Activated CD8-positive, alpha-beta T cell treated with anti-CD3 and anti-CD28 coated beads for 36 hours (primary cell): ENCODE measurements around the gene HSBP1. TPM values are rescaled to one million over a fixed set of nuclear protein-coding genes. Genes with fewer than 3 reads are reported as not detected.

ENCODE experiments used
- ATAC-seq: fragments of 200-7000 bp; cut with Tn5 transposase; one replicate; pipeline ENCODE4 v1.10.0; 2021; ENCODE audit warnings: mild to moderate bottlenecking, moderate library complexity
- CTCF ChIA-PET: fragments of 350-600 bp; sonication (Branson Sonifier 250); formaldehyde crosslinking; loops from one replicate; lab custom pipeline; 2021; ENCODE audit warnings: antibody characterized with exemption; lab: Charles Lee
- POLR2A ChIA-PET: fragments of 350-600 bp; sonication (Branson Sonifier 250); formaldehyde crosslinking; loops from one replicate; lab custom pipeline; 2021; ENCODE audit warnings: antibody characterized with exemption; lab: Charles Lee
- DNase-seq: peaks from one replicate; pipeline ENCODE4 v3.0.0-alpha.2; 2020
- H3K27ac Mint-ChIP-seq: one replicate; pipeline ENCODE4 v1.8.0; 2021; ENCODE audit warnings: mild to moderate bottlenecking, mixed read lengths
- H3K27me3 Mint-ChIP-seq: one replicate; pipeline ENCODE4 v1.8.0; 2021; ENCODE audit warnings: mixed read lengths
- H3K36me3 Mint-ChIP-seq: one replicate; pipeline ENCODE4 v1.8.0; 2021; ENCODE audit warnings: low read depth, mixed read lengths
- H3K4me1 Mint-ChIP-seq: one replicate; pipeline ENCODE4 v1.8.0; 2021; ENCODE audit warnings: low read depth, mixed read lengths
- H3K4me3 Mint-ChIP-seq: one replicate; pipeline ENCODE4 v1.8.0; 2021; ENCODE audit warnings: mild to moderate bottlenecking, moderate library complexity, mixed read lengths
- H3K9me3 Mint-ChIP-seq: one replicate; pipeline ENCODE4 v1.8.0; 2021; ENCODE audit warnings: mixed read lengths
- intact Hi-C: fragments of 100-400 bp; cut with micrococcal nuclease; formaldehyde crosslinking; loops from one replicate; pipeline ENCODE4 v1.10.0; 2022
- total RNA-seq, 2 experiments: library from RNA; stranded (reverse); gene quantifications; one replicate each; pipeline ENCODE4 v1.2.3, GENCODE V29; 2021
- TF ChIP-seq, protein P1 (sequence below): fragments of 200-600 bp; IDR thresholded peaks from one replicate; pipeline ENCODE4 v1.8.0; 2022; ENCODE audit warnings: antibody characterized with exemption, mild to moderate bottlenecking

Gene HSBP1
- total RNA-seq, 2 experiments from 2014 or later, result 68.2 to 71.8 TPM

DNA sequence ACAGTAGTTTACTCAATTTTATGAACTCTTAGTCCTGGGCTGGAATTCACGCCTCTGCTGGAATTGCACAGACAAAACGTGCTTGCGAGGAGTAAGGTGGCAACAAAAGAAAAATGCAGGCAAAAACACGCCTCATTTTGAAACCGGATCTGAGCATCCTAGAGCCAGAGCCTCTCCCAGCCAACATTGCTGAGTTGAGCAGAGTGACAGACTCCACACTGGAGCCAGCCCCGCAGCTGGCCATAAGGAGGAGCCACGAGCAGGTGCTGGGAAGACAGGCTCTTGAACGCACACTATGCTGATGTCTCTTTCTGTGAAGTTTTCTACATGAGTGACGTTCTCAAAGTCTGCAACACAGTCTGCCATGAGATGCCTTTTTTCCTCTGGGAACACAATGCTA is 14.6 kb upstream of the HSBP1 start:
- Mint-ChIP-seq H3K27me3 (peaks cover 12% of the 10 kb centered on the region), H3K4me3 (no peak overlapping the region)
- POLR2A ChIA-PET, result no interaction called here

DNA sequence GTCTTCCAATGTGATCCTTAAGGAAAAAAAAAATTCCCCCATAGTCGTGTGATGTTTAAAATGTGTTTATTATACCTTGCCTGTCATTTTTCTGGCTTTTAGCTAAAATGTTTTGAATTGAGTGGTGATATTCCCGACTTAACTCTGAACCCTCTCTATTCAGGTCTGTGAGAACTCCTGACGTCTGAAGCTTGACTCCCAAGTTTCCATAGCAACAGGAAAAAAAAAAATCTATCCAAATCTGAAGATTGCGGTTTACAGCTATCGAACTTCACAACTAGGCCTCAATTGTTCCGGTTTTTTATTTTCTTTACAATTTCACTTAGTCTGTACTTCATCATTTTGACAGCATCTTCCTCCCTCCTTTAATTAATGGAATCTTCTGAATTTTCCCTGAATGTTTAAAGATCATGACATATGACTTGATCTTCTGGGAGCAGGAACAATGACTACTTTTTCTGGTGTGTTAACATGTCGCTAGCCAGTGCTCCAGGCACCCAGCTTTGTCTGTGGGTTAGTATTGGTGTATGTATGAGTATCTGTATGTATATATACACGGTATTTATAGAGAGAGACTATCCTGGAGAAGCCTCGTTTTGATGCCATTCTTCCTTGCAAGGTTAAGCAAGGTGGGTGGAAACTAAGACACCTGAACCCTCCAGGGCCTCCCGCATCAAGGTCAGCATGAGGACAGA is 12.8 kb upstream of the HSBP1 start:
- intact Hi-C loops, result no loop called here
- TF ChIP-seq, protein P1, sequence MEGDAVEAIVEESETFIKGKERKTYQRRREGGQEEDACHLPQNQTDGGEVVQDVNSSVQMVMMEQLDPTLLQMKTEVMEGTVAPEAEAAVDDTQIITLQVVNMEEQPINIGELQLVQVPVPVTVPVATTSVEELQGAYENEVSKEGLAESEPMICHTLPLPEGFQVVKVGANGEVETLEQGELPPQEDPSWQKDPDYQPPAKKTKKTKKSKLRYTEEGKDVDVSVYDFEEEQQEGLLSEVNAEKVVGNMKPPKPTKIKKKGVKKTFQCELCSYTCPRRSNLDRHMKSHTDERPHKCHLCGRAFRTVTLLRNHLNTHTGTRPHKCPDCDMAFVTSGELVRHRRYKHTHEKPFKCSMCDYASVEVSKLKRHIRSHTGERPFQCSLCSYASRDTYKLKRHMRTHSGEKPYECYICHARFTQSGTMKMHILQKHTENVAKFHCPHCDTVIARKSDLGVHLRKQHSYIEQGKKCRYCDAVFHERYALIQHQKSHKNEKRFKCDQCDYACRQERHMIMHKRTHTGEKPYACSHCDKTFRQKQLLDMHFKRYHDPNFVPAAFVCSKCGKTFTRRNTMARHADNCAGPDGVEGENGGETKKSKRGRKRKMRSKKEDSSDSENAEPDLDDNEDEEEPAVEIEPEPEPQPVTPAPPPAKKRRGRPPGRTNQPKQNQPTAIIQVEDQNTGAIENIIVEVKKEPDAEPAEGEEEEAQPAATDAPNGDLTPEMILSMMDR, result no peak
- Mint-ChIP-seq H3K9me3 (no peaks in the 10 kb centered on the region), H3K27ac (no peak overlapping the region), H3K4me1 (peaks cover 7% of the 10 kb centered on the region), H3K36me3 (no peaks in the 10 kb centered on the region), H3K4me3 (no peak overlapping the region), H3K27me3 (peaks cover 18% of the 10 kb centered on the region)
- ATAC-seq, result no peak
- POLR2A ChIA-PET, result no interaction called here
- DNase-seq, result no peak
- CTCF ChIA-PET, result no interaction called here

More for the DNA sequence above, 14.6 kb upstream of the HSBP1 start:
- DNase-seq, result no peak
- TF ChIP-seq, protein P1, result no peak
- ATAC-seq, result no peak
- H3K4me1 Mint-ChIP-seq, result peaks cover 7% of the 10 kb centered on the region
- H3K9me3 Mint-ChIP-seq, result no peaks in the 10 kb centered on the region
- H3K27ac Mint-ChIP-seq, result no peak overlapping the region
- intact Hi-C loops, result no loop called here
- no peaks in the 10 kb centered on the region for H3K36me3 Mint-ChIP-seq
- CTCF ChIA-PET, result no interaction called here

DNA sequence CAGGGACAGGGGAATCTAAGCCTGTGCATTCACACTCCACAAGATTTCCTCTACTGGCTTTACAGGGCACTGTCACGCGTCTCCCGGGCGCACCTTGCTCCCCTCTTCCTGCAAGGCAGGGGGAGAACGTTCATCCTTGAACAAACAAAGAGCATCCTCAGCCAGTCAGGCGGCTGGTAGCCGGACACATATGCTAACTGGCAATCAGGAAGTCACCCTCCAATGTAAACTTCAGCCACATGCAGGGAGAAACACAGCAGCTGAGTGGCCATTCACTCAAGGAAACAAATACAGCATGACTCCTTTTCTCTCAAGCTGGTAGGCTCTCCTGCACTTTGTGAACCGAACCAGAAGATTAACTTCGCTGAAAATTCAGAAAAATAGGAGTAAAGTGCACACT is 10.8 kb upstream of the HSBP1 start:
- ChIA-PET POLR2A (no interaction called here), CTCF (no interaction called here)
- ATAC-seq (no peak), DNase-seq (no peak)
- no peaks in the 10 kb centered on the region for H3K9me3 Mint-ChIP-seq
- no peak overlapping the region for H3K4me3 Mint-ChIP-seq
- no peak overlapping the region for H3K27ac Mint-ChIP-seq
- intact Hi-C loops, result no loop called here
- TF ChIP-seq, protein P1, result no peak
- no peaks in the 10 kb centered on the region for H3K36me3 Mint-ChIP-seq
- H3K4me1 Mint-ChIP-seq, result peaks cover 7% of the 10 kb centered on the region
- H3K27me3 Mint-ChIP-seq, result peaks cover 18% of the 10 kb centered on the region

DNA sequence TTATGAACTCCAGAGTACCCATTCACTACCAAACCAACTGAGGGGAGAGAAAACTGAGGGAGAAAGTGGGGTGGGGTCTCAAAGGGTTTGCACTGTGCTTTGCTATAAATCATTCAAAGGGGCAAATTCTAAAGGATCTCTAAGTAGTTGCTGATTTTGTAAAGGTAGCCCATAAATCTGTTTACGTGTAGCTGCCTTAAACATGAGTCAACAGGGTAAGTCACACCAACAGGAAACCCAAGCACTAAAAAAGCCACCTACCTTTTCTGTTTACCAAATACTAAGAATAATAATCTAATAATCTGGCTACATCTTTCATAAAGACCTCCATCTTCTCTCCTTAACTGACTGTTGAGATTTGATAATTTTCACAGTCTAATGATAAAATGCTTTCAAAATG is 8.4 kb upstream of the HSBP1 start:
- ChIA-PET POLR2A (no interaction called here), CTCF (no interaction called here)
- no peaks in the 10 kb centered on the region for H3K36me3 Mint-ChIP-seq
- peaks cover 15% of the 10 kb centered on the region for H3K27me3 Mint-ChIP-seq
- H3K27ac Mint-ChIP-seq, result no peak overlapping the region
- ATAC-seq (no peak), DNase-seq (no peak)
- no peak overlapping the region for H3K4me3 Mint-ChIP-seq
- H3K9me3 Mint-ChIP-seq, result no peaks in the 10 kb centered on the region
- TF ChIP-seq, protein P1, result no peak
- H3K4me1 Mint-ChIP-seq, result no peaks in the 10 kb centered on the region
- intact Hi-C loops, result no loop called here

DNA sequence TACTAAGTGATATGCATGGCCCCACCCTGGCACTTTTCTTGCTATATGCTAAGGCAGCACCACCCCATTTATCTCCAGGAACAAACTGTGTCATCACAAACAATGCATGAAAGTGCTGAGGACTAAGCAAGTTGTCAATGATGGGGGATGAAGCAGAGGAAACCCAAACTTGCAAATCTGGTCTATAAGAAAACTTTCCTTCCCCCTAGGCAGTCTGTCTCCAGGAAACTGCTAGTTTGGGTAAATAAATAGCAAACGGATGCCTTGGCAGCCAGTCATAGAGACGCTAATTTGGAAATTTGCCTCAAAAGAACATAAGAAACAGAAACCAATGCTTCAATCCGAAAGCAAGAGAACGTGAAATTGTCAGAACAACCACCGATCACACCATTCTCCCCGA is 5.6 kb upstream of the HSBP1 start:
- DNase-seq (no peak), ATAC-seq (no peak)
- H3K27ac Mint-ChIP-seq, result no peak overlapping the region
- peaks cover 11% of the 10 kb centered on the region for H3K27me3 Mint-ChIP-seq
- H3K4me1 Mint-ChIP-seq, result peaks cover 6% of the 10 kb centered on the region
- intact Hi-C loops, result no loop called here
- no peaks in the 10 kb centered on the region for H3K9me3 Mint-ChIP-seq
- TF ChIP-seq, protein P1, result no peak
- H3K36me3 Mint-ChIP-seq, result no peaks in the 10 kb centered on the region
- H3K4me3 Mint-ChIP-seq, result no peak overlapping the region
- POLR2A ChIA-PET, result no interaction called here
- CTCF ChIA-PET, result no interaction called here
